ENCODE data around the gene KCNMB4.

Gene KCNMB4

GRCh38 chr12:70448371-70448770, 82.3 kb downstream of the KCNMB4 start:
- DNase-seq, result no peak

GRCh38 chr12:70449074-70449752, 83.1 kb downstream of the KCNMB4 start:
- DNase-seq, result no peak

GRCh38 chr12:70449753-70450341, 83.8 kb downstream of the KCNMB4 start:
- no peak for DNase-seq

- no peak for DNase-seq
Observed at GRCh38 chr12:70451528-70451927, 85.4 kb downstream of the KCNMB4 start.

GRCh38 chr12:70456953-70457352, 90.9 kb downstream of the KCNMB4 start:
- DNase-seq, result no peak

- DNase-seq, result no peak
Observed at GRCh38 chr12:70459786-70460185, 93.7 kb downstream of the KCNMB4 start.

GRCh38 chr12:70463997-70464396, 97.9 kb downstream of the KCNMB4 start:
- DNase-seq, result no peak

- DNase-seq, result no peak
Observed at GRCh38 chr12:70466753-70467152, 100.7 kb downstream of the KCNMB4 start.

- no peak for DNase-seq
Observed at GRCh38 chr12:70467476-70467875, 101.4 kb downstream of the KCNMB4 start.

- no peak for DNase-seq
Observed at GRCh38 chr12:70467918-70468733, 102.0 kb downstream of the KCNMB4 start.

- DNase-seq, result no peak
Observed at GRCh38 chr12:70468741-70469140, 102.7 kb downstream of the KCNMB4 start.

- no peak for DNase-seq
Observed at GRCh38 chr12:70469221-70469820, 103.2 kb downstream of the KCNMB4 start.

GRCh38 chr12:70482764-70483163, 116.7 kb downstream of the KCNMB4 start:
- no peak for DNase-seq

Measured in NCI-H1436 (cell line).